GF-D8 (cell line): ENCODE data around the gene PMP22.
"Not testable (repeated sequence)": the region's sequence is repeated elsewhere in the genome, so short reads cannot be mapped to it uniquely, and the experiment has no call there.

Source experiments
- DNase-seq: peaks from one replicate; lab custom pipeline; 2025; lab: John Stamatoyannopoulos, UW

Gene PMP22

DNA sequence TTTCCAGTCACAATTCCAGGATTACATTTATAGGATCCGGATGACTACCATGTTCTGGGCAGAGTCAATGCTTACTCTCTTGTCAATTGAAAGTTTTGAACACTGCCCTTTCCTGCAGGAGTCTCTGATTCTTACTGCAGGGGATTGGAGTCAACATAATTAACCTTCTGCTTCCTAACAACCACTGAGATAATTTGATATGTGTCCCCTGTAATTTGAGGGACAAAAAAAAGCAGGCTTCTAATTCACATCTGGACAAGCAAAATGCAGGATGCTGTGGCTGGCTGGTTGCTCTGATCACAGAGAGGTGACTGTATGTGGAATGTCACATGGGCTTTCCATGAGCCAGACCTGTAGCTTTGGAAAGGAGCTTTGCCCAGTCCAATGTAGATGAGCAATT, 54.9 kb downstream of the PMP22 start:
- no peak for DNase-seq

DNA sequence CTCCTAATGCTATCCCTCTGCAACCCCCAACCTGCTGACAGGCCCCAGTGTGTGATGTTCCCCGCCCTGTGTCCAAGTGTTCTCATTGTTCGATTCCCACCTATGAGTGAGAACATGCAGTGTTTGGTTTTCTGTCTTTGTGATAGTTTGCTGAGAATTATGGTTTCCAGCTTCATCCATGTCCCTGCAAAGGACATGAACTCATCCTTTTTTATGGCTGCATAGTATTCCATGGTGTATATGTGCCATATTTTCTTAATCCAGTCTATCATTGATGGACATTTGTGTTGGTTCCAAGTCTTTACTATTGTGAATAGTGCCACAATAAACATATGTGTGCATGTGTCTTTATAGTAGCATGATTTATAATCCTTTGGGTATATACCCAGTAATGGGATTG, 62.1 kb downstream of the PMP22 start:
- not testable (repeated sequence) for DNase-seq

DNA sequence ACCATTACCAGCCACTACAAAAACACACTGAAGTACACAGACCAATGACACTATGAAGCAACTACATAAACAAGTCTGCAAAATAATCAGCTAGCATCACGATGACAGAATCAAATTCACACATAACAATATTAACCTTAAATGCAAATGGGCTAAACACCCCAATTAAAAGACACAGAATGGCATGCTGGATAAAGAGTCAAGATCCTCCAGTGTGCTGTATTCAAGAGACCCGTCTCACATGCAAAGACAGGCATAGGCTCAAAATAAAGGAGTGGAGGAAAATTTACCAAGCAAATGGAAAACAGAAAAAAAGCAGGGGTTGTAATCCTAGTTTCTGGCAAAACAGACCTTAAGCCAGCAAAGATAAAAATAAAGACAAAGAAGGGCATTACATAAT, 64.6 kb downstream of the PMP22 start:
- not testable (repeated sequence) for DNase-seq

DNA sequence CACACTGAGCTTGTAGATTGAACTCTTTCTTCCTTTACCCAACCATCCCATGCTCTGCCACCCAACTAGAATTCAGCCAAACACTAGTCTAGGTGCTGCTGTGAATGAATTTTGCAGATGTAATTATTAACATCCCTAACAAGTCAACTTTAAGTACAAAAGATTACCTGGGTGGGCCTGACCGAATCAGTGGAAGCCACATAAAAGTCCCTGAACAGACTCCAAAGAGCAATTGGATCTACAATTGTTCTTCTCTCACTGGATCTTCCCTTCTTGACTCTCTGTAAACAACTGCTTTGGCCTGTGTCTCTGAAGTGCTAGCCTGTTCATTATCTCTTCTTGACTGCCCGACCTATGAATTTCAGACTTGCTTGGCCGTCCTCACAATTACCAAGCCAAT, 67.9 kb downstream of the PMP22 start:
- no peak for DNase-seq

DNA sequence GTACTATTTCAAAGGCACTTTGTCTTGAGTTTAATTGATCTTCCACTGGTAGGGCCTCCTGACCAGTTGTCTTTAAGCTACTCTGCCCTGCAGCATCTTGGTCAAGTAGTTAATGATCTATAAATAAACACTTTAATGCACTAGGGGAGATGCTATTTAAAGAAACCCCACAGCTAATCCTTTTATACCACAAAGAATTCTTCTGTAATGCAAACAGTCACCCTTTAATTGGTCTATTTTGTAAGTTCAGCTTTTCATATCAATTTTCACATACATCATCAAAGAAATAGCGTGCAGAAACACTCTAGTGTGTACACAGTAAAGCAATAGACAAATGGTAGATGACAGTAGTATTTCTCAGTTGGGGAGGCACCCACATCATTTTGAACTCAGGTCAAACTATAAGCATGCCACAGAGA, 70.3 kb downstream of the PMP22 start:
- DNase-seq = no peak

DNA sequence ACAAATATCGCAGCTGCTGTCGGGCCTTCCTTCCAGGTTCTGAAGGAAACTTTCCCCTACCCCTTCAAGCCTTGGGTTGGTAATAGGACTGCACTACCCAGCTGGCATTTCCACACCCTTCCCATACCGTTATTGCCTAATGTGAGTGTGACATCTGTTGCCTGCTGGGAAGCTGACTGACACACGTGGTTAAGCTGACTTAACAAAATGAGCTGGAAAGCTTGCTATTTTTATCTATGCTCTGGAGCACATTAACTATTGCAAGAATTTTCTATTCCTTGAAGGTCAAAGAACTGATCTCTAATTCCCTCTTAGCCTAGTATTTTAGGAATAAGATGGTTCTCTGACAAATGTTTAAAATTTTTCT, 79.5 kb downstream of the PMP22 start:
- DNase-seq = peak; percentile 65

DNA sequence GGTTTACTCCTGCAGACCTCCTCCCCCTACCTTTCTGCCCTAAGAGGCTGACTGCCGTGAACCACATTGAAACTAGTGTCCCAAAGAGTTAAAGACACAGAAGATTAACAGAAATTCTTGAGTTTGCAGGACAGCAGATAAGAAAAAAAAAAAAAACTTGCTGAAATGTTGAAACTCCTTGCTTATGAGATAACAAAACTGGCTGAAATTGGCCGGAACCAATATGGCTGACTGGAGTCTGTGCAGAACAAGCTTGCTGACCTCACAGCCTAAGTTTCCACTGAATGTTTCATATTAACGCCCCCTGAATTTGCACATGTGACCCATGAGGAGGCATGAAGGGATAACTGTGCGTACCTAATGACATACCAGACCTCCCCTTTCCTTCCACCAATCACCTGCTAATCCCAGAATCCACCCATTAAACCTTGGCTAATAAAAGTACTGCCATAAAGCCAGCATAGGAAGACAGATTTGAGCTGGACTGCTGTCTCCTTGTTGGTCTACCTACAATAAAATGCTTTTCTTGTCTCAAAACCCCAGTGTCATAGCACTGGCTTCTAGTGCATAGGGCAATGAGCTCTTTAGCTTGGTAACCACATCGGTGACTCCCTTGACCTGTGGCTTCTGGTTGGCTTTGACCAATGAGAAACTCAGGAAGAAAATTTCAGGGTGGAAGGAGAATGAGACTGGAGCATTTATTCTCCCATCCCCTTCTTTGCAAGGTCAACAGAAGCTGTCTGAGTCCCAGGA, 80.1 kb downstream of the PMP22 start:
- no peak for DNase-seq

DNA sequence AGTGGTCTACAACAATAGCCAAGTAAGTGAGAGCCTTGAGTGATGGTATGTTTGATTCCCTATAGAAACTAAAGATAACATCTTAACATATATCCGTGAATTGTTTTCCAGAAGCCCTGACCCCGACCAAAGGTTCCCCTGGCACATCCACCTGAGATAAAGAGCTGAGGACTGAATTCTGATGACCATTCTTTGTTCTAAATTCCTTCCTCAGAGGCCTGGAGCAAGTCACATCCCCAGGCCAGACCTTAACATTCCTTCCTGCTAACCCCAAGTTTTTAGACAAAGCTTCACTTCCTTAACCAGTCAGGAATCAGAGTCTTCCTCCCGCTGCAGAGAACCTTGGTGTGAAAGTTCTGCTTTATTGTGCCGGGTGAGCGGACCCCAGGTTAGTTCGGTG, 83.3 kb downstream of the PMP22 start:
- DNase-seq = no peak

DNA sequence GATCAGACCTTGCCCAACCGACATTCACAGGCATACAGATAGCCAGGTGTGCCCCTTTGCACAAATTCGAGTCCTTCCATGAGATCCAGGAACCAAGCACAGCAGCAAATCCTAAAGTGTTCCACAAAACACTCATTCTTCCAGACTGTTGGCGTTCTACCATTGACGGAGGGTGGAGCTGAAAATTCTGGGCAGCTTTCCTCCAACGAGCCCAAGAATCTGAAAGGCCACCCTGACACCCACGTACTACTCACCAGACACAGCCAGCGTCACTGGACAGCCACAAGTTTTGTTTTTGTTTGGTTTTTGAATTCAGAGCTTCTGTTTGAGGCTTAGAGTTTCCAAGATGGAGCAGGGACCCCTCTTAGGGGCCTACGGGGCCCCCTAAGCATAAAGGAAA, 83.8 kb downstream of the PMP22 start:
- no peak for DNase-seq

DNA sequence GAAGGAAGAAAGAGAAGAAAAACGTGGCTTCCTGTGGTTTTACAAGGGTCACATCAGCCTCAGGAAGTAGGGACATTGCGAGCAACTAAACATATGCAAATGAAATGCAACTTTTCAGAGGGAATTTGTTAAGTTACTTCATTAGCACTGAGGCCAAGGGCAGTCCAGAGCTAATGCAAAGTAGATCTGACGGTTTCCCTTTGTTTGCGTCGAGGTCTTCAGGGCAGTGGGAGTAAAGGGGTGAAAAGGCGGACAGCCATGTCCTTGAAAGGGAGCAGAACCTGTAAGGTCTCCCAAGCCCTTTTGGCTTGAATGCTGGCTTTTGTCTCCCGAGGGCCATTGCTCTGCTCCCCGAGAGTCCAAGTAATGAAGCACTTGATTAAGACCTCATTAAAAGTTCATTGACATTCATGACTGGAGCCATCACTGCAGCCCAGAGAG, 85.0 kb downstream of the PMP22 start:
- no peak for DNase-seq
